HEK293 (cell line): ENCODE data around the gene ARL5A.

Experiments used
- GLI2 ChIP-seq: fragments of 450-650 bp; formaldehyde crosslinking; IDR thresholded peaks from 2 replicates; pipeline ENCODE4; 2017; ENCODE audit warnings: missing biosample characterization, missing genetic modification characterization, low read depth, borderline replicate concordance
- ZNF214 ChIP-seq: fragments of 450-650 bp; formaldehyde crosslinking; IDR thresholded peaks from 2 replicates; pipeline ENCODE4 v1.5.1; 2017; ENCODE audit warnings: missing biosample characterization, mild to moderate bottlenecking, missing genetic modification characterization, borderline replicate concordance
- ZNF292 ChIP-seq: fragments of 450-650 bp; formaldehyde crosslinking; IDR thresholded peaks from 2 replicates; pipeline ENCODE4 v1.5.1; 2016; ENCODE audit warnings: low read depth, missing biosample characterization, missing genetic modification characterization, borderline replicate concordance

GRCh38 chr2:151845481-151845880, 17.3 kb upstream of the ARL5A start:
- TF ChIP-seq GLI2 (no peak), ZNF292 (tag by site-specific recombination) (no peak), ZNF214 (tag by site-specific recombination) (no peak)
